Effector memory CD4-positive, alpha-beta T cell (primary cell): Measurements from ENCODE around the gene RSRP1.

Source experiments
- DNase-seq, 3 donors: peaks; one replicate each; pipeline ENCODE4 v3.0.0-alpha.2; 2020
- H3K27ac ChIP-seq: 2 replicates; pipeline ENCODE4 v1.7.0; 2013; ENCODE audit warnings: mild to moderate bottlenecking, low read length, moderate library complexity; ENCODE audit not compliant: insufficient read depth, poor library complexity, severe bottlenecking
- H3K27me3 ChIP-seq: replicated peaks from 2 replicates; pipeline ENCODE4 v1.7.0; 2013; ENCODE audit warnings: mild to moderate bottlenecking, low read length; ENCODE audit not compliant: insufficient read depth, control insufficient read depth, poor library complexity, severe bottlenecking
- H3K36me3 ChIP-seq: 2 replicates; pipeline ENCODE4 v1.7.0; 2013; ENCODE audit warnings: mild to moderate bottlenecking, low read length, moderate library complexity; ENCODE audit not compliant: control insufficient read depth, insufficient read depth
- H3K4me1 ChIP-seq: 2 replicates; pipeline ENCODE4 v1.7.0; 2013; ENCODE audit warnings: low read length, mild to moderate bottlenecking; ENCODE audit not compliant: control insufficient read depth, insufficient read depth, poor library complexity, severe bottlenecking
- H3K4me3 ChIP-seq: 2 replicates; pipeline ENCODE4 v1.7.0; 2013; ENCODE audit warnings: low read length, low read depth, mild to moderate bottlenecking; ENCODE audit not compliant: insufficient read depth, poor library complexity, severe bottlenecking
- H3K9me3 ChIP-seq: 2 replicates; pipeline ENCODE4 v1.7.0; 2013; ENCODE audit warnings: mild to moderate bottlenecking, low read length, moderate library complexity; ENCODE audit not compliant: control insufficient read depth

The RSRP1 gene

DNA sequence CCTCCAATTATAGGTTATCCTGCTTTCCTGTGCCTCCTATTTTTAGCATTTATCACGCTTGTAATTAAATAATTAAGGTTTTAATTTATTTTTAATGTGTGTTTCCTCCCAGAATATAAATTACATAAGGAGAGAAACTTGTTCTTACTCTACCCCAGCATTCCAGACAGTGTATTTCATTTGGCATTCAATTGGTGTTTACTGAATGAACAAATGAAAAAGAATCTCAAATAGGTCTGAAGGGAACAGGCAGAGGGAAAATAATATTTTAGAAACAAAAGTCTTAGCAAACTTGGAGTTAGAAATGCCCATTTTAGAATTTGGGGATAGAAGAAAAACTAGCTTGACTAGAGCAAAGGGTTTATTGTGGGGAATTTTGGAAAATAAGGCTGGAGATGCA, 9.9 kb upstream of the RSRP1 start:
- no peak overlapping the region for H3K27ac ChIP-seq
- H3K27me3 ChIP-seq: no peaks in the 10 kb centered on the region
- DNase-seq: no peak
- H3K36me3 ChIP-seq: no peaks in the 10 kb centered on the region
- H3K9me3 ChIP-seq: no peaks in the 10 kb centered on the region
- H3K4me1 ChIP-seq: no peaks in the 10 kb centered on the region
- no peak overlapping the region for H3K4me3 ChIP-seq

DNA sequence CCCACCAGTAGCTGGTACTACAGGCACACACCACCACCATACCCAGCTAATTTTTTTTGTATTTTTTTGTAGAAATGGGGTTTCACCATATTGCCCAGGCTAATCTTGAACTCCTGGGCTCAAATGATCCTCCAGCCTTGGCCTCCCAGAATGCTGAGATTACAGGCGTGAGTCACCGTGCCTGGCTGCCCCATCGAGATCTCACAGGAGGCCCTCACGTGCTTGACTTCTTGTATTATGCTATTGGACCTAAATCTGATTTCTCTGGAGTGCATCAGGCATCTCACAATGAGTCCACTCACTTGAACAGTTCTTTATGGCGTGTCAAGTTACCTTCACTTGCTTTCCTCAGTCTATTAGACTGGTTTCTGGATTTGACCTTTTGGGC, 9.3 kb upstream of the RSRP1 start:
- Histone ChIP-seq H3K4me3 (no peak overlapping the region), H3K4me1 (no peaks in the 10 kb centered on the region), H3K27ac (no peak overlapping the region), H3K9me3 (no peaks in the 10 kb centered on the region), H3K27me3 (no peaks in the 10 kb centered on the region), H3K36me3 (no peaks in the 10 kb centered on the region)
- no peak for DNase-seq

- no peak overlapping the region for H3K4me3 ChIP-seq
- H3K27ac ChIP-seq: no peak overlapping the region
- DNase-seq: no peak
- H3K9me3 ChIP-seq: no peaks in the 10 kb centered on the region
- H3K36me3 ChIP-seq: no peaks in the 10 kb centered on the region
- no peaks in the 10 kb centered on the region for H3K4me1 ChIP-seq
- H3K27me3 ChIP-seq: no peaks in the 10 kb centered on the region
These were observed 8.7 kb upstream of the RSRP1 start for GRCh38 chr1:25255706-25256577.

GRCh38 chr1:25253911-25254310, 6.7 kb upstream of the RSRP1 start:
- no peak for DNase-seq
- Histone ChIP-seq H3K9me3 (no peaks in the 10 kb centered on the region), H3K27me3 (no peaks in the 10 kb centered on the region), H3K27ac (no peak overlapping the region), H3K4me3 (no peak overlapping the region), H3K4me1 (no peaks in the 10 kb centered on the region), H3K36me3 (no peaks in the 10 kb centered on the region)

GRCh38 chr1:25247829-25248754, 838 bp upstream of the RSRP1 start:
- Histone ChIP-seq H3K4me3 (peak overlapping the region; percentile 99), H3K9me3 (no peaks in the 10 kb centered on the region), H3K36me3 (peaks cover 37% of the 10 kb centered on the region), H3K27ac (peak overlapping the region; percentile 99), H3K4me1 (peaks cover 32% of the 10 kb centered on the region), H3K27me3 (no peaks in the 10 kb centered on the region)
- no peak for DNase-seq

DNA sequence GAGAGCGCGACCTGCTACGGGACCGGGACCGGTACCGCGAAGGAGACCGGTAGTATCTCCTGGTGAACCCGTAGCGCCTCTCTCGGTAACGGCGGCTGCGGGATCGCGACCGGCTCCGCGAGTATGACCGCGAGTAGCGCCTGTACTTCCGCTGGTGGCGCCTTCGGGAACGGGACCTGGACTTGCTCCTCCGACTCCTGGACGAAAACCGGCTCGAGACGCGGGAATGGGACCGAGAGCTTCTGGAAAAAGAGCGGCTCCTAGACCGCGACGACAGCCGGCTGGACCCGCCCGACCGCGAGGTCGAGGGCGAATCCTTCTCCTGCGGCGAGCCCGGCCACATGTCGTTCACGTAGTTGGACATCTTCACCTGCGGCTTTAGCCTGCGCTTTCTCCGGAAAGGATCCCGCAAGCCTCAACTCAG, 642 bp downstream of the RSRP1 start:
- Histone ChIP-seq H3K36me3 (peaks cover 52% of the 10 kb centered on the region), H3K4me1 (peaks cover 32% of the 10 kb centered on the region), H3K9me3 (no peaks in the 10 kb centered on the region), H3K4me3 (peak overlapping the region; percentile 99), H3K27ac (peak overlapping the region; percentile 99), H3K27me3 (no peaks in the 10 kb centered on the region)
- DNase-seq: no peak

GRCh38 chr1:25245809-25246599, 1.2 kb downstream of the RSRP1 start:
- H3K36me3 ChIP-seq: peaks cover 53% of the 10 kb centered on the region
- H3K27me3 ChIP-seq: no peaks in the 10 kb centered on the region
- no peaks in the 10 kb centered on the region for H3K9me3 ChIP-seq
- DNase-seq: no peak
- H3K4me3 ChIP-seq: peak overlapping the region; percentile 99
- peaks cover 32% of the 10 kb centered on the region for H3K4me1 ChIP-seq
- peak overlapping the region; percentile 99 for H3K27ac ChIP-seq

- no peak for DNase-seq
- Histone ChIP-seq H3K27ac (no peak overlapping the region), H3K36me3 (peaks cover 53% of the 10 kb centered on the region), H3K27me3 (no peaks in the 10 kb centered on the region), H3K4me1 (peaks cover 38% of the 10 kb centered on the region), H3K4me3 (peak overlapping the region; percentile 99), H3K9me3 (no peaks in the 10 kb centered on the region)
These were observed 1.9 kb downstream of the RSRP1 start for GRCh38 chr1:25245393-25245792.

DNA sequence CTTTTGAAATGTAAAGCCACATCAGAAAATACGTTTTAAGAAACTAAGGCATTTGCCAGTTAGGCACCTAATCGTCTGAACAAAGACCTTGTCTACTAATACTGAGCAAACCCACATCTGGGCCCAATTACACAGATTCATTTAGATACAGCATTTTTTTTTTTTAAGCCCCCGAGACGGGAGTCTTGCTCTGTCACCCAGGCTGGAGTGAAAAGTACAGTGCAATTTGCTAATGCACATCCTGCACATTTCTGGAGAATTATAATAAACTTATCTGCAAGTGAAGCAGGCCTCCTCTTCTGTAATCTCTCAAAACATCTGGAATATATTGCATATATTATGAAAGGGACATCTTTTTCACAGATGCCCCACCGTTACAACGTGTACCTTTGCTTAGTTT, 3.3 kb downstream of the RSRP1 start:
- H3K4me1 ChIP-seq: peaks cover 45% of the 10 kb centered on the region
- H3K27me3 ChIP-seq: no peaks in the 10 kb centered on the region
- H3K4me3 ChIP-seq: peak overlapping the region; percentile 99
- H3K36me3 ChIP-seq: peaks cover 53% of the 10 kb centered on the region
- no peaks in the 10 kb centered on the region for H3K9me3 ChIP-seq
- H3K27ac ChIP-seq: no peak overlapping the region
- DNase-seq: no peak
